ENCODE measurements around the gene RBBP7.

Gene RBBP7

DNA sequence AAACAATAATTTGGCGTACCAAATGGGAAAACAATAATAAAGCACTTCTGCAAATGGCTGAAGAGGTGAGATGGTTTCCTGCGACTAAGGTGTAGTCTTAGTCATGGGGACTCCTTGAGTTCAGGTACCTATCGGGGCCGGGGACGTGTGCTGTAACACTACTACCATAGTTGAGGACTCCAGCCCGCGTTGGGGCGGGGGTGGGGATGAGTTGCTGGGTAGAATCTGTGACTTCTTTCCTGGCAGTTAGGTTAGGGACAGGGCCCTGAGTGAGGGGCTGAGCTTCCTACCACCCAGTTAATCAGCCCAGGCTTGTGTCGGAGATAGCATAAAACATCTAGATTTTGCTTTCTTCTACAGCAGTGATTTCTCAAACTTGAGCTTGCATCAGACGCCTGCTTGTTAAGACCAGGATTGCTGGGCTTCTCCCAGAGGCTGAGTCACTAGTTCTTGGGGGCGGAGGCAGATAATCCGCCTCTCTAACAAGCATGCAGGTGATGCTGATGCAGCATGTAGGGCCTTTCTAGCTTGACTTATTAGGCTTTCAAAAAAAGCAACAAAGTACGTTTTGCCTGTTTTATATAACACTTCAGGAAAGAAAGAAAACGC lies 30.2 kb downstream of the RBBP7 start:
- Histone ChIP-seq H3K4me1 (ENCODE audit: control insufficient read depth, low read length) (no peaks in the 10 kb centered on the region), H3K27me3 (ENCODE audit: control insufficient read depth, low read length) (no peaks in the 10 kb centered on the region), H3K36me3 (ENCODE audit: control insufficient read depth, low read length) (peaks cover 92% of the 10 kb centered on the region), H3K9me2 (replicated peaks; ENCODE audit: control insufficient read depth, low read length) (no peaks in the 10 kb centered on the region), H3K9me3 (ENCODE audit: control insufficient read depth, insufficient read depth, low read length) (no peaks in the 10 kb centered on the region), H4K20me1 (ENCODE audit: control insufficient read depth, insufficient read depth, low read depth, low read length) (no peaks in the 10 kb centered on the region), H3K79me2 (ENCODE audit: control insufficient read depth, low read length) (no peaks in the 10 kb centered on the region), H3K27ac (ENCODE audit: low read depth, low read length) (no peak overlapping the region), H3K4me3 (ENCODE audit: low read length) (no peak overlapping the region), H3F3A (ENCODE audit: control insufficient read depth, insufficient read depth) (peaks cover 35% of the 10 kb centered on the region), H3K4me2 (ENCODE audit: low read length) (no peak overlapping the region)
- TF ChIP-seq, protein P1, sequence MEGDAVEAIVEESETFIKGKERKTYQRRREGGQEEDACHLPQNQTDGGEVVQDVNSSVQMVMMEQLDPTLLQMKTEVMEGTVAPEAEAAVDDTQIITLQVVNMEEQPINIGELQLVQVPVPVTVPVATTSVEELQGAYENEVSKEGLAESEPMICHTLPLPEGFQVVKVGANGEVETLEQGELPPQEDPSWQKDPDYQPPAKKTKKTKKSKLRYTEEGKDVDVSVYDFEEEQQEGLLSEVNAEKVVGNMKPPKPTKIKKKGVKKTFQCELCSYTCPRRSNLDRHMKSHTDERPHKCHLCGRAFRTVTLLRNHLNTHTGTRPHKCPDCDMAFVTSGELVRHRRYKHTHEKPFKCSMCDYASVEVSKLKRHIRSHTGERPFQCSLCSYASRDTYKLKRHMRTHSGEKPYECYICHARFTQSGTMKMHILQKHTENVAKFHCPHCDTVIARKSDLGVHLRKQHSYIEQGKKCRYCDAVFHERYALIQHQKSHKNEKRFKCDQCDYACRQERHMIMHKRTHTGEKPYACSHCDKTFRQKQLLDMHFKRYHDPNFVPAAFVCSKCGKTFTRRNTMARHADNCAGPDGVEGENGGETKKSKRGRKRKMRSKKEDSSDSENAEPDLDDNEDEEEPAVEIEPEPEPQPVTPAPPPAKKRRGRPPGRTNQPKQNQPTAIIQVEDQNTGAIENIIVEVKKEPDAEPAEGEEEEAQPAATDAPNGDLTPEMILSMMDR (IDR thresholded peaks at IDR 0.05; ENCODE audit: low read depth, low read length, poor library complexity, severe bottlenecking): no peak
- no peak for TF ChIP-seq EZH2phosphoT487 (IDR thresholded peaks at IDR 0.05; ENCODE audit: borderline replicate concordance, low read length)

DNA sequence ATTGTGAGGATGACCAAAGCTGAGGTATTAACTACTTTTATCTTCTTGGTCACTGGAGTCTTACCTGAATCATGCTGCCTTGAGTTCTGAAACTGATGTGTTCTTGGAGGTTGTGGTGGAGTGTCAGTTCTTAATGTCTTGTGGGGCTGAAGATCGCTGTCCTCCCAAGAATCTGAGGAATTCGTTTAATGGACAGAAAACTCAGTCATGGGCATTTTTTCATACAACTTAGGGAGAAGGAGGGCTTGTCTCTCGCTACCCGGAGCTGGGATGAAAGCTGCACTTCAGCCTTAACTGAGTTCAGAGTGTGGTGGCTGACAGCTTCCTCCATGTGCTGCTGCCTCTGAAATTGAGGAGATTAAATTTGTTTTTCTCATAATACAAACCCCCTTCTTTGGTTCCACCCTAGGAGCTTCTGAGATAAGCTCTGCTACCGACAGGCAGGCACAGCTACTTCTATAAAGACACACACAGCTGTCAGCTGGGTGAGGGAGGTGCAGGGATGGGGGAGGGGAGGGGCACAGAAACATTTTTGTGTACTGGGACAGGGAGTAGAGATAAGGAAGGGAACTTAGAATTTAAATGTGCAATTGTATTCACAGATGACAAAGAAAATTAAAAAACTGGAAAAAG lies 30.8 kb downstream of the RBBP7 start:
- H3K36me3 ChIP-seq (ENCODE audit: control insufficient read depth, low read length): peaks cover 92% of the 10 kb centered on the region

DNA sequence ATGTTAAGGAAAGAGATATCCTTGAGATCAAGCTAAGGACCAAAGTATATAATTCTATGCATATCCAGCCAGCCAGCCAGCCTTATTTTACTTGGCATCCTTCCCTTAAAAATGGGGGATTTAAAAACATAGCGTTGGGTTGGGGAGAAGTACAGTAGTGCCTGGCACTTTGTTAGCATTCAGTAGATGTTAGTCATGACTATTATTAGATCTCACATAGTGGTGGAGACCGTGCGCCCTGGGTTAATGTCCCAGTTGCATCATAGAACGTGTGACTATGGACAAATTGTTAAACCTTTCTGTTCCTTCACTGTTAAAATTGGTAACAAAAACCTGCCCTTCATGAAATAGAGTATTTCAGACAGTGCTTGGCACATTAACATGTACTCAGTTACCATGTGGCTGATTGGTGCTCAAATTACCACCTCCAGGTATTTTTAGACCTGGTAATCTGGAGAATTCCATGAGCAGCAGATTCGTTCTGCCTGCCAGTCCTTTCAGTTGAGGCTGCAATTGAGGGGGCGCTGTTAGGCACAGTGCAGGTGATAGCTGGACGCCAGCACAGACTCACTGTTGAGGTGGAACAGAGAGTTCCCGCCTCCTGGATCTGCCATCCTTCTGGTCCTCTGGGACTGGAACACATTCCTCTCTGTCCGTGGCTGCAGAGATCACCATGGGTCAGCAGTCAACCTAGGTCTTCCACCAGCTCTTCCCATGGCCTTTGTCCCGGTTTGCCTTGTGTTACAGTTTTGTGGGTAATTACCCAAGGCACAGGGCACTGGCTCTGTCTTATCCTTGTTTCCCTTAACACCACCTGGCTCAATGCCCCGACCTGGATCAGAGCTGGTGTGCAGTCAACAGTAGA lies 31.7 kb downstream of the RBBP7 start:
- Histone ChIP-seq H3K4me2 (ENCODE audit: low read length) (no peak overlapping the region), H3K4me1 (ENCODE audit: control insufficient read depth, low read length) (no peaks in the 10 kb centered on the region), H3K27me3 (ENCODE audit: control insufficient read depth, low read length) (no peaks in the 10 kb centered on the region), H3K79me2 (ENCODE audit: control insufficient read depth, low read length) (no peaks in the 10 kb centered on the region), H4K20me1 (ENCODE audit: control insufficient read depth, insufficient read depth, low read depth, low read length) (no peaks in the 10 kb centered on the region), H3F3A (ENCODE audit: control insufficient read depth, insufficient read depth) (peaks cover 28% of the 10 kb centered on the region), H3K9me3 (ENCODE audit: control insufficient read depth, insufficient read depth, low read length) (no peaks in the 10 kb centered on the region), H3K36me3 (ENCODE audit: control insufficient read depth, low read length) (peaks cover 92% of the 10 kb centered on the region), H3K27ac (ENCODE audit: low read depth, low read length) (no peak overlapping the region), H3K4me3 (ENCODE audit: low read length) (no peak overlapping the region), H3K9me2 (replicated peaks; ENCODE audit: control insufficient read depth, low read length) (no peaks in the 10 kb centered on the region)
- TF ChIP-seq EZH2phosphoT487 (IDR thresholded peaks at IDR 0.05; ENCODE audit: borderline replicate concordance, low read length): no peak

More for the DNA sequence above, 30.8 kb downstream of the RBBP7 start:
- Histone ChIP-seq H3K27me3 (ENCODE audit: control insufficient read depth, low read length) (no peaks in the 10 kb centered on the region), H3K9me2 (replicated peaks; ENCODE audit: control insufficient read depth, low read length) (no peaks in the 10 kb centered on the region), H3K4me2 (ENCODE audit: low read length) (no peak overlapping the region), H3K4me3 (ENCODE audit: low read length) (no peak overlapping the region), H3K9me3 (ENCODE audit: control insufficient read depth, insufficient read depth, low read length) (no peaks in the 10 kb centered on the region), H4K20me1 (ENCODE audit: control insufficient read depth, insufficient read depth, low read depth, low read length) (no peaks in the 10 kb centered on the region), H3K4me1 (ENCODE audit: control insufficient read depth, low read length) (no peaks in the 10 kb centered on the region), H3K27ac (ENCODE audit: low read depth, low read length) (no peak overlapping the region), H3K79me2 (ENCODE audit: control insufficient read depth, low read length) (no peaks in the 10 kb centered on the region), H3F3A (ENCODE audit: control insufficient read depth, insufficient read depth) (peaks cover 32% of the 10 kb centered on the region)
- TF ChIP-seq, protein P1 (IDR thresholded peaks at IDR 0.05; ENCODE audit: low read depth, low read length, poor library complexity, severe bottlenecking): no peak
- TF ChIP-seq EZH2phosphoT487 (IDR thresholded peaks at IDR 0.05; ENCODE audit: borderline replicate concordance, low read length): no peak

All from DOHH2 (cell line).